Gastroesophageal sphincter (tissue), 3 donors: Measurements from ENCODE around the gene POMT2.

ENCODE experiments used
- CTCF ChIP-seq, 4 experiments: fragments of 200-600 bp in 2 of 4; fragments of 450-650 bp in 2 of 4; sonication (generic) in 1 of 4; IDR thresholded peaks; one replicate each; pipeline ENCODE4 v1.5.1; 2017 to 2019; ENCODE audit warnings: antibody characterized with exemption in 4 of 4, mild to moderate bottlenecking in 2 of 4, moderate library complexity in 2 of 4
- EP300 ChIP-seq: sonication (generic); formaldehyde crosslinking; IDR thresholded peaks from one replicate; pipeline ENCODE4 v1.6.1; 2017; ENCODE audit warnings: antibody characterized with exemption, mild to moderate bottlenecking
- POLR2A ChIP-seq, 2 donors: fragments of 450-650 bp; IDR thresholded peaks; one replicate each; pipeline ENCODE4 v1.6.1; 2017; ENCODE audit warnings: antibody characterized with exemption in 2 of 2, mild to moderate bottlenecking in 2 of 2, moderate library complexity in 1 of 2

DNA sequence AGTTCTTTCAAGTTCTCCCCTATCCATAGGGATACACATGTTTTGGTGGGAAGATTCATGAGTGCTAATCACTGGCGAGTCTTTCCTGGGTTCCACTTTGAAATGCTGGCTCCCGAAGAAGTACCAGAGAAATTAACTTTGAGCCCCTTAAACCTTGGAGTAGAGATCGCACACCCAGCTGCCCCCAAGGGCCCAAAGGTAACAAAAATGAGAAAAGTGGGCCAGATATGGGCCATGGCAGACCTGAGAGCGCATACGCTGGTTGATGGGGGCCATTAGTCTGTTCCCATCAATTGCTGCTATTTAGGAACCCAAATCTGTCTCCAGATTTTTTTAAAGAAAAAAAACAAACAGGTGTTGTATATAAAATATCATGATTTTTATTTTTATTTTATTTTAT lies 2.3 kb upstream of the POMT2 start:
- TF ChIP-seq CTCF (IDR thresholded peaks at IDR 0.05) (no peak), POLR2A (IDR thresholded peaks at IDR 0.05) (no peak), EP300 (no peak)
